GM21515 (cell line): ENCODE measurements around the gene BCL2L12.

Source experiments
- ATAC-seq: cut with Tn5 transposase; IDR thresholded peaks from one replicate; pipeline ENCODE4 v1.9.1; 2021; ENCODE audit not compliant: unreplicated experiment

BCL2L12 gene

GRCh38 chr19:49684251-49684982 lies 18.7 kb downstream of the BCL2L12 start:
- no peak for ATAC-seq

- ATAC-seq: no peak
These were observed 19.3 kb downstream of the BCL2L12 start for GRCh38 chr19:49684983-49685553.

GRCh38 chr19:49685845-49686332 lies 20.2 kb downstream of the BCL2L12 start:
- no peak for ATAC-seq

- ATAC-seq: no peak
These were observed 20.9 kb downstream of the BCL2L12 start for GRCh38 chr19:49686503-49687088.

- no peak for ATAC-seq
These were observed 21.4 kb downstream of the BCL2L12 start for GRCh38 chr19:49687150-49687549.

GRCh38 chr19:49687566-49688316 lies 22.0 kb downstream of the BCL2L12 start:
- ATAC-seq: no peak

GRCh38 chr19:49688531-49689132 lies 22.9 kb downstream of the BCL2L12 start:
- ATAC-seq: no peak

GRCh38 chr19:49689133-49690078 lies 23.7 kb downstream of the BCL2L12 start, which contains the start of gene ADM5:
Gene ADM5 (plus strand): TSS chr19:49689594. CDS start chr19:49689838, 244 bp downstream.
- no peak for ATAC-seq

- no peak for ATAC-seq
These were observed 24.4 kb downstream of the BCL2L12 start for GRCh38 chr19:49690079-49690655.

GRCh38 chr19:49690656-49691242 lies 25.0 kb downstream of the BCL2L12 start, which contains the start of gene CPT1C:
Gene CPT1C (plus strand): TSS chr19:49691116. CDS start chr19:49692253, 1,137 bp downstream.
- ATAC-seq: no peak

GRCh38 chr19:49691243-49692146 lies 25.8 kb downstream of the BCL2L12 start:
- ATAC-seq: no peak

GRCh38 chr19:49692147-49692506 lies 26.4 kb downstream of the BCL2L12 start:
- no peak for ATAC-seq

- no peak for ATAC-seq
These were observed 30.4 kb downstream of the BCL2L12 start for GRCh38 chr19:49696115-49696514.

GRCh38 chr19:49696865-49697264 lies 31.1 kb downstream of the BCL2L12 start:
- no peak for ATAC-seq

GRCh38 chr19:49699364-49699763 lies 33.6 kb downstream of the BCL2L12 start:
- no peak for ATAC-seq

GRCh38 chr19:49700563-49700962 lies 34.8 kb downstream of the BCL2L12 start:
- no peak for ATAC-seq

GRCh38 chr19:49701271-49701786 lies 35.6 kb downstream of the BCL2L12 start:
- ATAC-seq: no peak
